ENCODE measurements around the gene CLCF1. TPM values are rescaled to one million over a fixed set of nuclear protein-coding genes. Genes with fewer than 3 reads are reported as not detected.

The CLCF1 gene
- total and polyA plus RNA-seq, 2 of the 13 experiments (the other 11 are each of a cell fraction or from before 2014, with no cell fraction given) = 0.49 to 0.78 TPM

DNA sequence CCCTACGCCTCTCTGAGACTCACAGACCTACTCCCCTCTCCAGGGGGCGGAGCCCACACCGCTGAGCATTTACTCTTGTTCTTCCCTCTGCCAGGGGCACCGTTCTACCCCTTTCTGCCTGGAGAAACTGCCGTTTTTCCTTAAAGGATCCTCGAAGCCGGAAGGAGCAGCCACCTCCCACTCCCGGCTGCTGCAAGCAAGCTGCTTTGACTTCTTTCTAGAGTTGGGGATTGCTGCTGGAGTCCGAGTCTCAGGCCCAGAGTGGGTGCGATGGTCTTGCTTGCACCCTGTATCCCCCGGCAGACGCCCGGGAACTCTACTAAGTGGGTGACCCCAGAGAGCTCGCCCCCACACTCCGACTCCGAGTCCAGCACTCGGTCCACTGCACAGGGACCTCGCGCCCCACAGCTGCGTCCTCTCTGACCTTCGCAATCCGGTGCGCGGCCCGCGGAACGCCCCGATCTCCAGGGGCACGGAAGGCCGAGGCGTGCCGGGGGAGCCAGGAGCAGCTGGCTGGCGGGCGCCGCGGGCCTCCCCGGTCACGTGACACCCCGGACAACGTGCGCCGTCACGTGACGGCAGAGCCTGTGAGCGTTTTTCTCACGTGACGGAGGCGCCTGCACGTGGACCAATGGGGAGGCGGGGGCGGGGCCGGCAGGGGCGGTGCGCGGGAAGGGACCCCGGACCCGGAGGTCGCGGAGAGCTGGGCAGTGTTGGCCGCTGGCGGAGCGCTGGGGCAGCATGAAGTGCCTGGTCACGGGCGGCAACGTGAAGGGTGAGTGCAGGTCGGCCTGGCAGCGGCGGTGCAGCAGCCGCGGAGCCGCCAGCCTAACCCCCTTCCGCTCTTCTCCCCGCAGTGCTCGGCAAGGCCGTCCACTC lies 18.1 kb upstream of the CLCF1 start, which contains the start of gene RAD9A (continued):
- TF ChIP-seq, protein P1, sequence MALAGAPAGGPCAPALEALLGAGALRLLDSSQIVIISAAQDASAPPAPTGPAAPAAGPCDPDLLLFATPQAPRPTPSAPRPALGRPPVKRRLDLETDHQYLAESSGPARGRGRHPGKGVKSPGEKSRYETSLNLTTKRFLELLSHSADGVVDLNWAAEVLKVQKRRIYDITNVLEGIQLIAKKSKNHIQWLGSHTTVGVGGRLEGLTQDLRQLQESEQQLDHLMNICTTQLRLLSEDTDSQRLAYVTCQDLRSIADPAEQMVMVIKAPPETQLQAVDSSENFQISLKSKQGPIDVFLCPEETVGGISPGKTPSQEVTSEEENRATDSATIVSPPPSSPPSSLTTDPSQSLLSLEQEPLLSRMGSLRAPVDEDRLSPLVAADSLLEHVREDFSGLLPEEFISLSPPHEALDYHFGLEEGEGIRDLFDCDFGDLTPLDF (CRISPR knock-in tag; IDR thresholded peaks at IDR 0.05) = peak; percentile 89
- TF ChIP-seq, protein P2, sequence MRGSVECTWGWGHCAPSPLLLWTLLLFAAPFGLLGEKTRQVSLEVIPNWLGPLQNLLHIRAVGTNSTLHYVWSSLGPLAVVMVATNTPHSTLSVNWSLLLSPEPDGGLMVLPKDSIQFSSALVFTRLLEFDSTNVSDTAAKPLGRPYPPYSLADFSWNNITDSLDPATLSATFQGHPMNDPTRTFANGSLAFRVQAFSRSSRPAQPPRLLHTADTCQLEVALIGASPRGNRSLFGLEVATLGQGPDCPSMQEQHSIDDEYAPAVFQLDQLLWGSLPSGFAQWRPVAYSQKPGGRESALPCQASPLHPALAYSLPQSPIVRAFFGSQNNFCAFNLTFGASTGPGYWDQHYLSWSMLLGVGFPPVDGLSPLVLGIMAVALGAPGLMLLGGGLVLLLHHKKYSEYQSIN (CRISPR knock-in tag; IDR thresholded peaks at IDR 0.05; ENCODE audit: borderline replicate concordance) = no peak
- no peak for TF ChIP-seq TOE1 (CRISPR knock-in tag; IDR thresholded peaks at IDR 0.05)
- peak; percentile 91 for TF ChIP-seq ZNF274 (CRISPR knock-in tag; IDR thresholded peaks at IDR 0.05)
- TF ChIP-seq, protein P3, sequence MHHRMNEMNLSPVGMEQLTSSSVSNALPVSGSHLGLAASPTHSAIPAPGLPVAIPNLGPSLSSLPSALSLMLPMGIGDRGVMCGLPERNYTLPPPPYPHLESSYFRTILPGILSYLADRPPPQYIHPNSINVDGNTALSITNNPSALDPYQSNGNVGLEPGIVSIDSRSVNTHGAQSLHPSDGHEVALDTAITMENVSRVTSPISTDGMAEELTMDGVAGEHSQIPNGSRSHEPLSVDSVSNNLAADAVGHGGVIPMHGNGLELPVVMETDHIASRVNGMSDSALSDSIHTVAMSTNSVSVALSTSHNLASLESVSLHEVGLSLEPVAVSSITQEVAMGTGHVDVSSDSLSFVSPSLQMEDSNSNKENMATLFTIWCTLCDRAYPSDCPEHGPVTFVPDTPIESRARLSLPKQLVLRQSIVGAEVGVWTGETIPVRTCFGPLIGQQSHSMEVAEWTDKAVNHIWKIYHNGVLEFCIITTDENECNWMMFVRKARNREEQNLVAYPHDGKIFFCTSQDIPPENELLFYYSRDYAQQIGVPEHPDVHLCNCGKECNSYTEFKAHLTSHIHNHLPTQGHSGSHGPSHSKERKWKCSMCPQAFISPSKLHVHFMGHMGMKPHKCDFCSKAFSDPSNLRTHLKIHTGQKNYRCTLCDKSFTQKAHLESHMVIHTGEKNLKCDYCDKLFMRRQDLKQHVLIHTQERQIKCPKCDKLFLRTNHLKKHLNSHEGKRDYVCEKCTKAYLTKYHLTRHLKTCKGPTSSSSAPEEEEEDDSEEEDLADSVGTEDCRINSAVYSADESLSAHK (CRISPR knock-in tag; IDR thresholded peaks at IDR 0.05; ENCODE audit: borderline replicate concordance) = no peak
- no peak for TF ChIP-seq ZNF549 (CRISPR knock-in tag; IDR thresholded peaks at IDR 0.05)
- no peak for TF ChIP-seq ZNF577 (CRISPR knock-in tag; IDR thresholded peaks at IDR 0.05; ENCODE audit: borderline replicate concordance, low read depth)
- TF ChIP-seq MAFG (CRISPR knock-in tag; IDR thresholded peaks at IDR 0.05) = no peak
- peak; percentile 94 for TF ChIP-seq PHF8 (CRISPR knock-in tag; IDR thresholded peaks at IDR 0.05)
- TF ChIP-seq, protein P4, sequence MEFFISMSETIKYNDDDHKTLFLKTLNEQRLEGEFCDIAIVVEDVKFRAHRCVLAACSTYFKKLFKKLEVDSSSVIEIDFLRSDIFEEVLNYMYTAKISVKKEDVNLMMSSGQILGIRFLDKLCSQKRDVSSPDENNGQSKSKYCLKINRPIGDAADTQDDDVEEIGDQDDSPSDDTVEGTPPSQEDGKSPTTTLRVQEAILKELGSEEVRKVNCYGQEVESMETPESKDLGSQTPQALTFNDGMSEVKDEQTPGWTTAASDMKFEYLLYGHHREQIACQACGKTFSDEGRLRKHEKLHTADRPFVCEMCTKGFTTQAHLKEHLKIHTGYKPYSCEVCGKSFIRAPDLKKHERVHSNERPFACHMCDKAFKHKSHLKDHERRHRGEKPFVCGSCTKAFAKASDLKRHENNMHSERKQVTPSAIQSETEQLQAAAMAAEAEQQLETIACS (CRISPR knock-in tag; IDR thresholded peaks at IDR 0.05) = no peak
- no peak; the same call in 1 of the 2 replicates for TF ChIP-seq ZNF775 (CRISPR knock-in tag; IDR thresholded peaks at IDR 0.05; ENCODE audit: borderline replicate concordance)
- no peak; the same call in 1 of the 2 replicates for TF ChIP-seq ZNF749 (CRISPR knock-in tag; IDR thresholded peaks at IDR 0.05; ENCODE audit: borderline replicate concordance)
- TF ChIP-seq, protein P5, sequence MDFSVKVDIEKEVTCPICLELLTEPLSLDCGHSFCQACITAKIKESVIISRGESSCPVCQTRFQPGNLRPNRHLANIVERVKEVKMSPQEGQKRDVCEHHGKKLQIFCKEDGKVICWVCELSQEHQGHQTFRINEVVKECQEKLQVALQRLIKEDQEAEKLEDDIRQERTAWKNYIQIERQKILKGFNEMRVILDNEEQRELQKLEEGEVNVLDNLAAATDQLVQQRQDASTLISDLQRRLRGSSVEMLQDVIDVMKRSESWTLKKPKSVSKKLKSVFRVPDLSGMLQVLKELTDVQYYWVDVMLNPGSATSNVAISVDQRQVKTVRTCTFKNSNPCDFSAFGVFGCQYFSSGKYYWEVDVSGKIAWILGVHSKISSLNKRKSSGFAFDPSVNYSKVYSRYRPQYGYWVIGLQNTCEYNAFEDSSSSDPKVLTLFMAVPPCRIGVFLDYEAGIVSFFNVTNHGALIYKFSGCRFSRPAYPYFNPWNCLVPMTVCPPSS (IDR thresholded peaks at IDR 0.05) = no peak
- no peak for TF ChIP-seq ONECUT2 (CRISPR knock-in tag; IDR thresholded peaks at IDR 0.05)
- TF ChIP-seq, protein P6, sequence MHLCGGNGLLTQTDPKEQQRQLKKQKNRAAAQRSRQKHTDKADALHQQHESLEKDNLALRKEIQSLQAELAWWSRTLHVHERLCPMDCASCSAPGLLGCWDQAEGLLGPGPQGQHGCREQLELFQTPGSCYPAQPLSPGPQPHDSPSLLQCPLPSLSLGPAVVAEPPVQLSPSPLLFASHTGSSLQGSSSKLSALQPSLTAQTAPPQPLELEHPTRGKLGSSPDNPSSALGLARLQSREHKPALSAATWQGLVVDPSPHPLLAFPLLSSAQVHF (CRISPR knock-in tag; IDR thresholded peaks at IDR 0.05) = peak; percentile 93
- TF ChIP-seq HMG20B (CRISPR knock-in tag; conservative IDR thresholded peaks at IDR 0.05) = 0 out of 2 replicates have a peak, but pooled peaks have one; percentile 32
- peak; percentile 45; the same call in 1 of the 2 replicates for TF ChIP-seq ELF1 (CRISPR knock-in tag; IDR thresholded peaks at IDR 0.05)
- TF ChIP-seq, protein P7, sequence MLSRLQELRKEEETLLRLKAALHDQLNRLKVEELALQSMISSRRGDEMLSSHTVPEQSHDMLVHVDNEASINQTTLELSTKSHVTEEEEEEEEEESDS (CRISPR knock-in tag; IDR thresholded peaks at IDR 0.05; ENCODE audit: borderline replicate concordance) = peak; percentile 89; the same call in 1 of the 2 replicates
- TF ChIP-seq EED (CRISPR knock-in tag; IDR thresholded peaks at IDR 0.05) = peak; percentile 62; the same call in 1 of the 2 replicates

All from HepG2 (cell line).